ENCODE data around the gene SUMO2.

Gene SUMO2

DNA sequence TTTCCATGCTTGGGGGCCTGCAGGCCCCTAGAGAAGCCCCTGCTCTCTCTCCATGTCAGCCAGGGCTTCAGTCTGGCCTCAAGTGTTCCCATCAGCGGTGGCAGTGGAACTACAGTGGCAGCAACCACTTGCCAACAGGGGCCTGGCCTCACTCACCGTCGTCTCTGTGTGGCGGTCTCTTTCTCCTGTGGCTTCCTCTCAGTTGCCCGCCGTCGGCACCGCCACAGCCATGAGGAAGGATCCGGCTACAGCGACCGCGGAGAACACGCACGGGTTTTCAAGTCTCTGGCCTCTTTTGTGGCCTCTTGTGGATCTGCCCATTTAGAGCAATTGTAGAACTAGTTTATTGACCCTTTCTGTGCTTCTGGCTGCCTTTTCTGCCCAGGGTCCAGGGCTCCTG lies 64.5 kb downstream of the SUMO2 start:
- no peak for DNase-seq (ENCODE audit: low read depth)

DNA sequence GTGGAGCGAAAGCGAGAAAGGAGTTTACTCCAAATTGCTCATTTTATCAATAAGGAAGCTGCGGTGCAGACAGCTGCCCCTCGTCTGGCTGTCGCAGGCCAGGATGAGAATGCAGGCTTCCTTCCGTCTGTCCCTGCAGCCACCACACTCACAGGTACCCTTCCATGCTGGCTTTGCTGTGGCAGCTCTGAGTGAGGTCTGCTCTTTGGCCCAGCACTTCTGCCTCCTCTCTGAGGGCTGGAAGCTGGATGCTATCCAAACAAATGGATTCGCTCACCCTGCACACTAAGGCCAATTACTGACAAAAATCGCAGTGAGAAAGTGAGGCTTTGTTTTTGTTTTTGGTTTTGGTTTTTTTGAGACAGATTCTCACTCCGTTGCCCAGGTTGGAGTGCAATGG lies 66.0 kb downstream of the SUMO2 start:
- DNase-seq (ENCODE audit: low read depth): no peak
